Stomach (tissue), 4 donors: ENCODE results near the gene PUM2.

Experiments used
- EP300 ChIP-seq: sonication (generic); formaldehyde crosslinking; IDR thresholded peaks from one replicate; pipeline ENCODE4 v1.6.1; 2017; ENCODE audit warnings: antibody characterized with exemption
- POLR2A ChIP-seq, 4 donors: fragments of 450-650 bp; IDR thresholded peaks; one replicate each; pipeline ENCODE4 v1.6.1; 2016; ENCODE audit warnings: antibody characterized with exemption in 4 of 4, control low read depth in 2 of 4, mild to moderate bottlenecking in 1 of 4, moderate library complexity in 1 of 4
- TF ChIP-seq, protein P1 (sequence below), 7 experiments: fragments of 450-650 bp in 4 of 7; fragments of 200-600 bp in 3 of 7; sonication (generic) in 3 of 7; IDR thresholded peaks; one replicate each; pipeline ENCODE4 v1.5.1; 2016 to 2019; ENCODE audit warnings: antibody characterized with exemption in 7 of 7, control low read depth in 2 of 7, mild to moderate bottlenecking in 1 of 7

DNA sequence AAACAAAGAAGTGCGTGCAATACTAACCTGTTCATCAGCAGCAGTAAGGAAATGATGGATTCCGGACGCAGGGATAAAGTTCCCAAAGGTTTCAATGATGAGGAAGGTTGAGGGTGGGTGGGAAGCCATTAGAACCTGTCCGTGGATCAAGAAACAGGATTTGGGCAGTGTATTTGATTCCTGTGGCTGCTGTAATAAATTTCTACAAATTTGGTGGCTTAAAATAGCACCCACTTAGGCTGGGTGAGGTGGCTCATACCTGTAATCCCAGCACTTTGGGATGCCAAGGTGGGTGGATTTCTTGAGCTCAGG, 120.6 kb downstream of the PUM2 start:
- TF ChIP-seq, protein P1, sequence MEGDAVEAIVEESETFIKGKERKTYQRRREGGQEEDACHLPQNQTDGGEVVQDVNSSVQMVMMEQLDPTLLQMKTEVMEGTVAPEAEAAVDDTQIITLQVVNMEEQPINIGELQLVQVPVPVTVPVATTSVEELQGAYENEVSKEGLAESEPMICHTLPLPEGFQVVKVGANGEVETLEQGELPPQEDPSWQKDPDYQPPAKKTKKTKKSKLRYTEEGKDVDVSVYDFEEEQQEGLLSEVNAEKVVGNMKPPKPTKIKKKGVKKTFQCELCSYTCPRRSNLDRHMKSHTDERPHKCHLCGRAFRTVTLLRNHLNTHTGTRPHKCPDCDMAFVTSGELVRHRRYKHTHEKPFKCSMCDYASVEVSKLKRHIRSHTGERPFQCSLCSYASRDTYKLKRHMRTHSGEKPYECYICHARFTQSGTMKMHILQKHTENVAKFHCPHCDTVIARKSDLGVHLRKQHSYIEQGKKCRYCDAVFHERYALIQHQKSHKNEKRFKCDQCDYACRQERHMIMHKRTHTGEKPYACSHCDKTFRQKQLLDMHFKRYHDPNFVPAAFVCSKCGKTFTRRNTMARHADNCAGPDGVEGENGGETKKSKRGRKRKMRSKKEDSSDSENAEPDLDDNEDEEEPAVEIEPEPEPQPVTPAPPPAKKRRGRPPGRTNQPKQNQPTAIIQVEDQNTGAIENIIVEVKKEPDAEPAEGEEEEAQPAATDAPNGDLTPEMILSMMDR (IDR thresholded peaks at IDR 0.05): no peak
- TF ChIP-seq POLR2A (IDR thresholded peaks at IDR 0.05) (no peak), EP300 (no peak)
